Erythroblast (primary cell): ENCODE results near the gene TIAL1.
"Not testable (repeated sequence)": the region's sequence is repeated elsewhere in the genome, so short reads cannot be mapped to it uniquely, and the experiment has no call there.

Experiments
- GATA1 ChIP-seq: IDR thresholded peaks from 2 replicates; pipeline ENCODE4 v1.6.1; 2011; ENCODE audit warnings: low read depth, mild to moderate bottlenecking, control low read depth, low read length, moderate library complexity
- POLR2A ChIP-seq: IDR thresholded peaks from 2 replicates; pipeline ENCODE4 v1.6.1; 2011; ENCODE audit warnings: mild to moderate bottlenecking, low read length

DNA sequence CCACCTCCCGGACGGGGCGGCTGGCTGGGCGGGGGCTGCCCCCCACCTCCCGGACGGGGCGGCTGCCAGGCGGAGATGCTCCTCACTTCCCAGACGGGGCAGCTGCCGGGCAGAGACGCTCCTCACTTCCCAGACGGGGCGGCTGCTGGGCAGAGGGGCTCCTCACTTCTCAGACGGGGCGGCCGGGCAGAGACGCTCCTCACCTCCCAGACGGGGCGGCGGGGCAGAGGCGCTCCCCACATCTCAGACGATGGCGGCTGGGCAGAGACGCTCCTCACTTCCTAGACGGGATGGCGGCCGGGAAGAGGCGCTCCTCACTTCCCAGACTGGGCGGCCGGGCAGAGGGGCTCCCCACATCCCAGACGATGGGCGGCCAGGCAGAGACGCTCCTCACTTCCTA is 37.3 kb downstream of the TIAL1 start:
- not testable (repeated sequence) for TF ChIP-seq POLR2A, GATA1
